Muscle of back (tissue), 11 donors: ENCODE measurements around the gene DGKA. TPM values are rescaled to one million over a fixed set of nuclear protein-coding genes. Genes with fewer than 3 reads are reported as not detected.
"Not testable (repeated sequence)": the region's sequence is repeated elsewhere in the genome, so short reads cannot be mapped to it uniquely, and the experiment has no call there.

Source experiments
- DNase-seq, 3 donors: peaks; one replicate each; pipeline versions ENCODE4 v3.0.0 to v3.0.0-alpha.2; 2013
- polyA plus RNA-seq, 10 donors: library from polyadenylated mRNA; unstranded; fragments of 120-200 nt; gene quantifications; one replicate each; pipeline ENCODE4 v1.2.1, GENCODE V29; 2013; ENCODE audit not compliant: insufficient read length in 10 of 10

The DGKA gene
- polyA plus RNA-seq, 10 donors = 12.8 to 49.9 (median 22.0) TPM

GRCh38 chr12:55965941-55966407 is 35.0 kb downstream of the DGKA start, which contains the start of gene PMEL:
Gene PMEL, minus strand, starts transcription at chr12:55966042. Its CDS starts 31 bp downstream, at chr12:55966011.
- DNase-seq = peak in 1 of 3 donors; percentile 21

GRCh38 chr12:55966408-55967281 is 35.7 kb downstream of the DGKA start, which contains the start of gene CDK2:
Gene CDK2, plus strand, starts transcription at chr12:55966830. Its CDS starts 179 bp downstream, at chr12:55967009.
- peak; percentile 84 to 96 (median 94) for DNase-seq

GRCh38 chr12:55969356-55969755 is 38.4 kb downstream of the DGKA start:
- no peak for DNase-seq

GRCh38 chr12:55970775-55971174 is 39.8 kb downstream of the DGKA start:
- DNase-seq = no peak

- DNase-seq = no peak
These were observed 41.1 kb downstream of the DGKA start for GRCh38 chr12:55972042-55972441.

- DNase-seq = no peak
These were observed 41.5 kb downstream of the DGKA start for GRCh38 chr12:55972456-55972855.

GRCh38 chr12:55972911-55973598 is 42.1 kb downstream of the DGKA start:
- peak in 2 of 3 donors; percentile 59 to 79 for DNase-seq

- DNase-seq = peak; percentile 99 to 100 (median 100)
These were observed 42.8 kb downstream of the DGKA start, which contains the start of gene RAB5B for GRCh38 chr12:55973599-55974307. Gene RAB5B, plus strand, starts transcription at chr12:55974078. Its CDS starts 12,883 bp downstream, at chr12:55986961.

GRCh38 chr12:55974308-55974730 is 43.4 kb downstream of the DGKA start:
- DNase-seq = peak in 1 of 3 donors; percentile 54

GRCh38 chr12:55978393-55978792 is 47.4 kb downstream of the DGKA start:
- no peak for DNase-seq

GRCh38 chr12:55979069-55979468 is 48.1 kb downstream of the DGKA start:
- DNase-seq = no peak

- DNase-seq = not testable (repeated sequence)
These were observed 50.9 kb downstream of the DGKA start for GRCh38 chr12:55981882-55982281.

GRCh38 chr12:55982319-55982936 is 51.5 kb downstream of the DGKA start:
- no peak for DNase-seq

- DNase-seq = no peak
These were observed 52.4 kb downstream of the DGKA start for GRCh38 chr12:55983232-55983842.

GRCh38 chr12:55984861-55985260 is 53.9 kb downstream of the DGKA start:
- DNase-seq = no peak

- no peak for DNase-seq
These were observed 54.4 kb downstream of the DGKA start for GRCh38 chr12:55985341-55985740.

- DNase-seq = not testable (repeated sequence)
These were observed 55.0 kb downstream of the DGKA start for GRCh38 chr12:55985976-55986375.

GRCh38 chr12:55991110-55991509 is 60.1 kb downstream of the DGKA start:
- DNase-seq = no peak

- DNase-seq = no peak
These were observed 62.4 kb downstream of the DGKA start for GRCh38 chr12:55993230-55993853.

- DNase-seq = no peak
These were observed 64.4 kb downstream of the DGKA start for GRCh38 chr12:55995366-55995765.
